ENCODE results near the gene RNF166.
"Not testable (repeated sequence)": the region's sequence is repeated elsewhere in the genome, so short reads cannot be mapped to it uniquely, and the experiment has no call there.

Gene RNF166

DNA sequence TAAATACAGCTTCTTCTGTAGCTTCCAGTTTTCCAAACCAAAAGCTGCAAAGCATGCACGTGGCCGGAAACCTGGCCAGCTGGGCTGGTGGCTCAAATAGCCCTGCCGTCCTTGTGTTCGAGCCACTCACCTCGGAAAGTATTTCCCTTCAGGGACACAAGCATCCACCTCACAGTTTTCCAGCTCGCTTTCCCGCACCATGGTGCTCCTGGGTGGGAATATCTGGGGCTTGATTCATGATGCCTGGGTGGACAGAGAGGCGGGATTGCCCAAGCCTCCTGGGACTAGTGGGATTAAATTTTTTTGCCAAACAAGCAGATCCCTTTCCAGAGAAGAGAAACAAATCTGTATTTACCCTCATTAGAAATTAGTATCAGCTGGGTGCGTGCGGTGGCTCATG lies 36.2 kb downstream of the RNF166 start:
- no peak for DNase-seq

DNA sequence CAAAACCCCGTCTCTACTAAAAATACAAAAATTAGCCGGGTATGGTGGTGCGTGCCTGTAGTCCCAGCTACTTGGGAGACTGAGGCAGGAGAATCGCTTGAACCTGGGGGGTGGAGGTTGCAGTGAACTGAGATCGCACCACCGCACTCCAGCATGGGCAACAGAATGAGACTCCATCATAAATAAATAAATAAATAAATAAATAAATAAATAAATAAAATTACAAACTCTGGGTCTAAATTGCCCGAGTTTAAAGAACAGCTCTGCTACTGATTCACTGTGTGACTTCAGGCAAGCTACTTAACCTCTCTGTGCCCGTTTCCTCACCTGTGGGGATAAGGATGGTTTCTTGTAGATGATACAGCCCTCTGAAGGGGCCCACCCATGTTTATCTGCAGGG lies 36.7 kb downstream of the RNF166 start:
- DNase-seq, result not testable (repeated sequence)

GRCh38 chr16:88667461-88667860 lies 38.7 kb downstream of the RNF166 start:
- no peak for DNase-seq

DNA sequence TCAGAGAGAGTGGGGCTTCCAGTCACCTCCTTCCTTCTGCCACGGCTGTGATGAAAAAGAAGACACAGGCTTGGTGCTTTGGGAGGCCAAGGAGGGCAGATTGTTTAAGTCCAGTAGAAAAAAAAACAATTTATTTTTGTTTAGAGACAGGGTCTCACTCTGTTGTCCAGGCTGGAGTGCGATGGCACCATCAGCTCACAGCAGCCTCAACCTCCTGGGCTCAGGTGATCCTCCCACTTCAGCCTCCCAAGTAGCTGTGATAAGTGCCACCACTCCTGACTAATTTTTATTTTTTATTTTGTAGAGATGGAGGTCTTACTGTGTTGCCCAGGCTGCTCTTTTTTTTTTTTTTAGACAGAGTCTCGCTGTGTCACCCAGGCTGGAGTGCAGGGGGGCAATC lies 40.6 kb downstream of the RNF166 start:
- DNase-seq, result no peak

DNA sequence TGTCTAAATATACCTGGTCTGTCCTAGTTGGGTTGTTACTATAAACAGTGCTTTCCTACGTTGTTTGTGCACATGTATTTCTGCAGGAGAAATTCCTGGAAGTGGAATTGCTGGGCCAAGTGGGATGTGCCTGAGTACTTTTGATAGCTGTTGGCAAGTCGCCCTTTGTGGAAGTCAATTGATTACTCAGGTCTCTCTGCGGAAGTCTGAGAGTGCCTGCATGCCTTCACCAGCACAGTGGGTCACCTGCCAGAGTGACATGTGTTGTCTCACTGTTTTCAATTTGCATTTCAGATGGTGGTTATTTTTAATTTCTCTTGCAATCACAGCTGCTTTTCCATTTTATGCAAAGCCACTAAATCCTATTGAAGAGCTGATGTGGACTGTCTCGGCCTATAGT lies 41.1 kb downstream of the RNF166 start:
- no peak for DNase-seq

GRCh38 chr16:88662843-88663606 lies 43.2 kb downstream of the RNF166 start, which contains the start of gene MVD:
MVD (minus strand) TSS chr16:88663091; CDS start chr16:88663080, 11 bp downstream.
- DNase-seq, result peak; percentile 98

- DNase-seq, result peak; percentile 39
Observed at GRCh38 chr16:88662222-88662842, 43.9 kb downstream of the RNF166 start.

DNA sequence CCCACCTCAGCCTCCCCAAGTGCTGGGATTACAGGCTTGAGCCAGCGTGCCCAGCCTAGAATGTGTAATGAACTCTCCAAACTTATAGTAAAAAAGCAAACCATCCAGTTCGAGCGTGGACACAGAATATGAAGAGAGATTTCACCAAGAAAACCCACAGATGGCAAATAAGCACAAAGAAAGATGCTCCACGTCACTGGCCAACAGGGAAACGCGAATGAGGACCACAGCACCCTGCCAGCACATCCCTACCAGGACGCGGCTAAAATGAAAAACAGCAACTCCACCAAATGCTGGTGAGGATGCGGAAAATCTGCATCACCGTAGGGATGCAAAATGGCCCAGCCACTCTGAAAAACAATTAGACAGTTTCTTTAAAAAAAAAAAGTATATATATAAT lies 44.7 kb downstream of the RNF166 start:
- no peak for DNase-seq

GRCh38 chr16:88659160-88659559 lies 47.0 kb downstream of the RNF166 start:
- no peak for DNase-seq

DNA sequence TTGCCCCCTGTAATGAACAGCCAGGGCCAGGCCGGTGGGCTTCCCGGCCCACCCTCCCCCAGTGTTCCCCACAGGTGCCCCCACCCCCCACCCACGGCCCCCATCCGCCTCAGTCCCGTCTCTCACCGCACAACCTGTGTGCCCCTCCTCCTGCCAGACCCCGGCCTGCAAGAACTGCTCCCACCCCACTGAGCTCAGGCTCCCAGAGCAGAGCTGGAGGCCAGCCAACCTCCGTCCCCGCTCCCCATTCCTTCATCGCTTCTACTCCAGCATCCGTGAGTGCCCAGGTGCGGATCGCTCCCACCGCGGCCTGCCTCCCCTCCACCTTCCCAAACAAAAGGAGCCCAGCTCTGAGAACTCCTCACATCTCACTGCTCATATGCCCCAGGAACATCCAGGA lies 47.5 kb downstream of the RNF166 start:
- no peak for DNase-seq

DNA sequence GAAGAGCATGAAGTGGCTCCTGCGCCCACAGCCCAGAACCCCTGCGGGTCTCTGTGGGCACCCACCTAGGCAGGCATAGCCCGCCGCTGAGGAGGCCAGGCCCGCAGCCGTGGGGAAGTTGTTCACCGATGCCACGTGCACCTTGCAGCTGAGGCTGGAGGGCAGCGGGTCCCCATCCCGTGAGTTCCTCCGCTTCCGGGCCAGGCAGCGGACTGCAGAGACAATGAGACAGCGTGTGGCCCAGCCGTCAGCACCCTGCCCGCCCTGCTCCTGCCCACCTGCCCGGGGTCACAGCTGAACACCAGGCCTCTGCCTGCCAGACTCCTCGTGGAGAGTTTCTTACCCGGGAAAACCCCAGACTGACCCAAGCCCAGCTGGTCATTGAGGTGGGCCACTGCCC lies 48.8 kb downstream of the RNF166 start:
- no peak for DNase-seq

- no peak for DNase-seq
Observed at GRCh38 chr16:88656291-88656980, 49.8 kb downstream of the RNF166 start.

DNA sequence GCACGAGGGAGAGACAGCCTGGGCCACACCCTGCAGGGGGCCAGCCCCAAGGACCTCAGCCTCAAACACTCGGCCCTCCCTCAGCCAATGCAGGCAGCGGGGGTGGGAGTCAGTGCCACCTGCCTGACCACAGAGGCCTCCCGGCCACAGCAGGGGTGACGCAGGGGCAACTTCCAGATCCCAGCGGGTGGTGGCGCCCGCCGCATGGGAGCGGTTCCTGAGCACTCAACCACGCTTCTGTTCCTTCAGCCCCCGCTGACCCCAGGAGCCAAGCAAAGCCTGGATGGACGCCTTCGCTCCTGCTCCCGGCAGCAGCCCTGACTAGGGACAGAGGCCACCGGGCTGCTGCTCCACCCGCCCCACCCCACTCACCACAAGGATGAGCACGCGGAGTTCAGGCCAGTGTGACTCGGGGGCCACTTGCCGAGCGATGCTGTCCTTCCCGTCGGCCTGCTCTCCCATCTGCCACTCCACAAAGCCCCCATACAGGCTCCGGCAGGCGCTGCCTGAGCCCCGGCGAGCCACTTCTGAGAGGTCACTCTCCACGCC lies 50.4 kb downstream of the RNF166 start:
- DNase-seq, result no peak

DNA sequence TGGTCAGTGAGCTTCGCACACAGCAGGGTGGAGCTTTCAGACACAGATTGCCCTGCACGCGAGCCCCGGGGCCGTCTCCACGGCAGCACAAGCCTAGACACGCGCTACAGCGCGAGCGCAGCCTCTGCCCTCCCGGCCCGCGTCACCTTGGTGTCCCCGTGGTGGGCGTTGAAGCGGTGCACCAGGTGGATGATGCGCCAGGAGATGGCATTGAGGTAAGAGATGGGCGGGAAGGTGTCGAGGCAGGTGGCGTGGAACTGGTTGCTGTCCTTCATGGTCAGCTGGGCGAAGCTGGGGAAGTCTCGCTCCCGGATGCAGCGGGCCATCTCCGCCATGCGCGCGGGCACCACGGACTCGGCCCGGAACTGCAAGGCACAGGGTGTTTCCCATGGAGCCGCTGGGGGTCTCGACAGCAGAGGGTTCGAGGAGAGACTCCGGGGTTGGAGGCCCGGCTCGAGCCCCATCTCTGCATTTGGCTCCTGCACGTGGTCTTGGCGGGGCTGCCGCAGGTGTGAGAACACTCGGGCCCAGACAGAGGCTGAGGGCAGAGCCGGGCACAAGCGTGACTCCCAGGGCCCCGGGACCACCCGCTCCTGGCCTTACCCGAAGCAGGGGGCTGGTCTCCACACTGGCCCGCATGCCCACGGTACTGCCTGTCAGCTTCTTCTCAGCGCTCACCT lies 51.0 kb downstream of the RNF166 start:
- DNase-seq, result no peak

DNA sequence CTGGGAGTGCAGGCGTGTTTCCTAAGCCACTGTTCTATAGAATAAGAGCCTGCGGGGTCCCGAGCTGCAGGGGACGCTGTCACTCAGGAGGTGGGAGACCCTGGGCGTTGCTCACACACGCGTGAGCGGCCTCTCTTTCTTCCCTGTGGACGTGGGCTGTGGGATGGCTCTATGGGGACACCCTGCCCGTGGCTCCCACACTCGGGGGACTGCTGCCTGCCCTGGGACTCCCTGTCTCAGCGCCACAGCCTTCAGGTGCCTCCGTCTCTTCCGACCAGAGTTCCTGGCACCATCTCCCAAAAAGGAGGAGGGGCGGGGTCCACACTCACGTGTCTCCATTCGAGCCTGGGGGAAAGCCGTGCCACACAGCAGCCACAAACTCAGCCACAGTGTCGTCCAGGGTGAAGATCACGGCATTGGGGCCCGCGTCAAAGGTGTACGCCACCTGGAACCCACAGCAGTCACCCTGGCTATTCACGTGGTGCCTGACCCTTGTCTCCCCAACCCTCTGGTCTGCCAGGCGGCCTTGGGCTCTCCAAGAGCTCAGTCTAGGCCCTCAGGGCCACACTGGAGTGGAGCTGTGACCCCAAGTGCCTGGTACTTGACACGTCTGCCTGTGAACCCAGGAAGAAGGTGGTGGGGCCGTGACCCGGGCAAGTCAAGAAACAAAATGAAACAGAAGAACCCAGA lies 51.7 kb downstream of the RNF166 start:
- no peak for DNase-seq

DNA sequence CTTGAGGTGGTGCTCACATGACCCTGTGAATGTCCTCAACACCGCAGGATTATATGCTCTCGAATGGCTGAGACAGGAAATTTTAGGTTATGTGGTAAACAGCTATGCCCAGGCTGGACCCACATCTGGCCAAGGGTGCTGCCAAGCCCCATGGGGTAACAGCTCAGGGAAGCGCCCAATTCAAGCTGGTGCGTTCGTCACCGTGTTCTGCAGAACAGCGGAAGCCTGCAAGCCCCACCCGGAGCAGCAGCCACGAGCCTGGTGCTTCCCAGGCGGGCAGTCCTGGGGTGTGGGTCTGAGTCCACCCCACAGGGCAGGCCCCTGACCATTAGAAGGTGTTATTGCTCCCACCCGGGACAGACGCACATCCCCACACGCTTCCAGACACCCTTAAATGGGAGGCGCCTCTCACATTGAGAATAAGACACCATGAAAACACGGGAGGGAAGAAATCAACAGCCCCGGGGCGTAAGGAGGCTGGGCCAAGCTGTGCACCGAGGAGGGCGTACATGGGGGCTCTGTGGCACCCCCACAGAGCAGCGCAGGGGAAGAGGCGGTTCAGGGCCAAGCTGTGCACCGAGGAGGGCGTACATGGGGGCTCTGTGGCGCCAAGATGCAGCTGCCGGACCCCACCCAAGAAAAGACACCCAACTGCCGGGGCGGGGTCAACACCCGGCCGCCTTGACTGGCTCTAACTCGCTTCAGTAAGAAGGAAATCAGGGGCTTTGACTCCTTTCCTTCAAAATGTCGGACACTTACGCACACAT lies 52.4 kb downstream of the RNF166 start:
- DNase-seq, result no peak

GRCh38 chr16:88653101-88653500 lies 53.1 kb downstream of the RNF166 start:
- DNase-seq, result no peak

DNA sequence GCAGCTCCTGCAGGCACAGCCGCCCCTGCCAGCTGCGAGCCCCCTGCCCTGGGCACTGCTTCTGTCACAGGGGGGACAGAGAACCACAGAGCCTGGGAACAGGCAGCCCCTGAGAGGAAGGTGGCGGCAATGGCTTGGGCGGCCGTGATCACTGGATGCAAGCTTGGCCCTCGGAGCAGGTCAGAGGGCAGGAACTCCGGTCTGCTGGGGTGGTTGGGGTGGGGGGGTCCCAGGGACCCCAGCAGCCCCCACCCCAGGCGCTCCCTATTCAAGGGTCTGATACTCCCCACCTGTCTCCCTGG lies 53.5 kb downstream of the RNF166 start:
- no peak for DNase-seq

- DNase-seq, result no peak
Observed at GRCh38 chr16:88651989-88652761, 54.0 kb downstream of the RNF166 start.

DNA sequence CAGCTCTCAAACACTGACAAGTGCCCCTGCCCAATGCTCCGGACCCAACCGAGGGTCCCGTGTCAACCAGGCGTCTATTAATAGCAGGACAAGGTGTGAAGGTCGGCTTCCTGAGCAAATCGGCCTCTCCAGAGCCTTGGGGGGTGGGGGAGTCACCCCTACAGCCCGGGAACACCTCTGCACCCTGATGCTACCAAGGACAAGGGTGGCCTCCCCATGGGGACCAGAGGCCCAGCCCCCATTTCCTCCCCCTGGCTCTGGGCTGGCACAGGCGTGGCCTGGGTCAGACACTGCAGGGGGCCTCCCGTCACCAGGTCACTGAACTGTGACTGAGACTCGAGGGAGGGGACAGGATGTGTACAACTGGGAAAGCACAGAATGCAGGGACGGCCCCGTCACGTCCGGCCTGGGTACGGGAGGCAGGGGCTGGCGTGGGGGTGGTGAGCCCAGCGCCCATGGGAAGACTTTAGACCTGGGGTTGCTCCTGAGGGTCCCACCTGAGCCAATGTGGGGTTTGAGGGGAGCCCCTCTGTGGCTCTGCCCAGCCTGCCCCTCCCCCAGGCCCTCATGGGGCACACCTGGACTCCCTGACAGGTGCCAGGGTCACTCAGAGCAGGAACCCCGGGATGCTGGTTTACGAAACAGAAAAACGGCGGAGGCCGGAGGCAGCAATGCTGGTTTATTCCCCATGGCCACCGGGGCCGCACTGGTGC lies 54.8 kb downstream of the RNF166 start:
- DNase-seq, result peak; percentile 91

Data from activated CD4-positive, alpha-beta T cell treated with anti-CD3 and anti-CD28 coated beads, Interleukin-2, Interleukin-6, amounts not matched to agents 100 ng/mL and 50 ng/mL, durations not matched to agents 16 hours and 8 hours (primary cell).